T-cell (primary cell): Measurements from ENCODE around the gene USP2. TPM values are rescaled to one million over a fixed set of nuclear protein-coding genes. Genes with fewer than 3 reads are reported as not detected.
A peak's percentile ranks its signal among the peaks of the same experiment; 100 is the strongest.

Experiments used
- ATAC-seq, 4 experiments: fragments of 200-7000 bp in 3 of 4; fragments of 150-1000 bp in 1 of 4; cut with Tn5 transposase; replicated peaks in 1 of 4; 1 replicate in 3 of 4; 2 replicates in 1 of 4; pipeline ENCODE4 v1.10.0; 2021; ENCODE audit warnings: moderate library complexity in 3 of 4, mild to moderate bottlenecking in 2 of 4, moderate number of reproducible peaks in 1 of 4
- CTCF ChIA-PET, 2 donors: fragments of 300-600 bp; sonication (Branson Sonifier 250); formaldehyde crosslinking; loops; one replicate each; lab custom pipeline; 2022; ENCODE audit warnings: antibody characterized with exemption in 2 of 2; lab: Charles Lee
- POLR2A ChIA-PET, 2 donors: fragments of 300-600 bp; sonication (Branson Sonifier 250); formaldehyde crosslinking; loops; one replicate each; lab custom pipeline; 2022; ENCODE audit warnings: antibody characterized with exemption in 2 of 2; lab: Charles Lee
- DNase-seq, 35 experiments: peaks; one replicate each; pipeline versions ENCODE4 v3.0.0 to v3.0.0-alpha.2; 2013 to 2023
- H3K27ac ChIP-seq: one replicate; pipeline ENCODE4 v1.5.1; 2013; ENCODE audit warnings: low read length
- H3K27me3 ChIP-seq, 2 experiments: replicated peaks in 1 of 2; 1 replicate in 1 of 2; 2 replicates in 1 of 2; pipeline versions ENCODE4 v1.6.1 to v1.7.0; 2013; ENCODE audit warnings: low read length in 1 of 2, mixed read lengths in 1 of 2; ENCODE audit not compliant: control insufficient read depth in 2 of 2, insufficient read depth in 2 of 2; ENCODE audit errors: extremely low read depth in 1 of 2
- H3K36me3 ChIP-seq, 2 donors: 1 replicate in 1 of 2; 2 replicates in 1 of 2; pipeline versions ENCODE4 v1.6.1 to v1.7.0; 2013; ENCODE audit warnings: low read length in 1 of 2; ENCODE audit not compliant: control insufficient read depth in 2 of 2, insufficient read depth in 1 of 2; ENCODE audit errors: extremely low read depth in 1 of 2
- H3K4me1 ChIP-seq, 2 experiments: 1 replicate in 1 of 2; 2 replicates in 1 of 2; pipeline versions ENCODE4 v1.6.1 to v1.7.0; 2013; ENCODE audit warnings: low read length in 2 of 2, mixed read lengths in 1 of 2; ENCODE audit not compliant: insufficient read depth in 2 of 2, control insufficient read depth in 1 of 2; ENCODE audit errors: extremely low read depth in 1 of 2
- H3K4me3 ChIP-seq, 2 donors: 1 replicate in 1 of 2; 2 replicates in 1 of 2; pipeline versions ENCODE4 v1.5.1 to v1.7.0; 2013; ENCODE audit warnings: mild to moderate bottlenecking in 2 of 2, low read length in 1 of 2, moderate library complexity in 1 of 2; ENCODE audit not compliant: control insufficient read depth in 1 of 2; ENCODE audit errors: extremely low read depth in 1 of 2
- H3K9me3 ChIP-seq: 2 replicates; pipeline ENCODE4 v1.7.0; 2013
- H3K27ac Mint-ChIP-seq, 2 donors: one replicate each; pipeline ENCODE4 v1.8.0; 2020 to 2021; ENCODE audit warnings: mild to moderate bottlenecking in 2 of 2, mixed read lengths in 2 of 2
- H3K27me3 Mint-ChIP-seq, 2 donors: one replicate each; pipeline ENCODE4 v1.8.0; 2021 to 2022; ENCODE audit warnings: mixed read lengths in 2 of 2
- H3K36me3 Mint-ChIP-seq: one replicate; pipeline ENCODE4 v1.8.0; 2021; ENCODE audit warnings: mixed read lengths
- H3K4me1 Mint-ChIP-seq, 3 donors: one replicate each; pipeline ENCODE4 v1.8.0; 2020 to 2022; ENCODE audit warnings: mixed read lengths in 3 of 3, mild to moderate bottlenecking in 1 of 3
- H3K4me3 Mint-ChIP-seq, 3 donors: one replicate each; pipeline ENCODE4 v1.8.0; 2020 to 2022; ENCODE audit warnings: mild to moderate bottlenecking in 3 of 3, mixed read lengths in 3 of 3, moderate library complexity in 3 of 3
- H3K9me3 Mint-ChIP-seq, 3 donors: one replicate each; pipeline ENCODE4 v1.8.0; 2020 to 2022; ENCODE audit warnings: mixed read lengths in 3 of 3
- WGBS: methylation state at CpG from one replicate; pipeline ENCODE4 v1.1.5; 2013; ENCODE audit warnings: missing lambda C conversion rate; ENCODE audit not compliant: insufficient coverage; 5-methylcytosine and 5-hydroxymethylcytosine counted together
- total RNA-seq, 35 experiments: library from RNA in 6 of 35; stranded (reverse) in 6 of 35; fragments of 120-200 nt in 1 of 35; gene quantifications; one replicate each; pipeline versions ENCODE4 v1.2.1 to v1.2.4 and lab custom pipeline; 2013 to 2026

USP2 gene
- total RNA-seq, 5 donors from 2014 or later (not counting 1 experiment from before 2014, with no cell fraction given): 0.13 to 3.2 (median 0.44) TPM

GRCh38 chr11:119310682-119311052 is 70.8 kb downstream of the USP2 start:
- peaks cover 0 to 16% of the 10 kb centered on the region in 2 donors for H3K27me3 Mint-ChIP-seq
- no peak for DNase-seq
- Histone ChIP-seq H3K4me3 (no peak overlapping the region), H3K27ac (no peak overlapping the region), H3K4me1 (peaks cover 29 to 33% of the 10 kb centered on the region in 2 experiments), H3K27me3 (peaks cover 0 to 26% of the 10 kb centered on the region in 2 experiments), H3K36me3 (peaks cover 4 to 7% of the 10 kb centered on the region in 2 donors), H3K9me3 (no peaks in the 10 kb centered on the region)
- H3K9me3 Mint-ChIP-seq: no peaks in the 10 kb centered on the region
- H3K27ac Mint-ChIP-seq: no peak overlapping the region
- WGBS: 90% methylated on average over 18 of the region's 20 CpGs
- ChIA-PET CTCF (interaction anchor here in 1 of 2 donors (1.2 kb wide), 1 partner anchor 12 kb away, joined by 3 read pairs; no protein-coding TSS in a partner anchor), POLR2A (no interaction called here)
- H3K36me3 Mint-ChIP-seq: no peaks in the 10 kb centered on the region
- ATAC-seq: no peak
- no peak overlapping the region for H3K4me3 Mint-ChIP-seq
- peaks cover 29 to 34% (median 30%) of the 10 kb centered on the region in 3 donors for H3K4me1 Mint-ChIP-seq

DNA sequence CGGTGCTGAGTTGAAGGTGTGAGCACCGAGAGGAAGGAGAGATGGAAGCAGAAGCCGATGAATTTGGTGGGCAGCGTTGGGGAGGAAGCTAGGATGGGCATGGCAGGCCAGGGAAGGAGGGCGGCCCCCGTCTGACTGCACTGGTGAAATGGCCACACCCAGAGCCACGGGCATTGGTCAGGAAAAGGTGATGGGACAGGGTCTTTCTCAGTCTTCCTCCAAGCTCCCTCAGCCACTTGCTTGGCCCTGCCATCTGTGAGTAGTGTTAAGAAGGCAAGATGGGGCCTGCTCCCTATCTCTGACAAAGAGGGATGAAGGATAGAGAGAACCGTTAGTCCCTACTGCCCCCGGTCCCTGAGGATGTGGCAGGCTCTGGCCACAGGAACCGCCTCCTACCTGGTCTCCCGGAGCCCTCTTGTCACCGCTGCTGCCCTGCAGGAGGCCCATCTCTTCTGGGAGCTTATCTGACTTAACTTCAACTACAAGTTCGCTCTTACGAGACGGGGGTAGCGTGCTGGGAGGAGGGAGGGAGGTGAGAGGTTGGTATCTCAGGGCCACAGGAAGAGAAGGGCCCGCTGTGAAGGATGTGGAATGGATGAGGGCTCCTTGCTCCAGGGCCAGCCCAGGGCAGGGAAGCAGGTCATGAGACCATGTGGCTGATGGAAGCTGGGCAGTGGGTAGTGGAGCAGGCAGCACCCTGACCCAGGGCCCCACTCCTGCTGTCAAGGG is 71.4 kb downstream of the USP2 start:
- Mint-ChIP-seq H3K4me1 (peaks cover 30 to 34% (median 31%) of the 10 kb centered on the region in 3 donors), H3K4me3 (no peak overlapping the region), H3K27me3 (peaks cover 0 to 11% of the 10 kb centered on the region in 2 donors), H3K36me3 (no peaks in the 10 kb centered on the region), H3K9me3 (no peaks in the 10 kb centered on the region), H3K27ac (no peak overlapping the region)
- WGBS: 94% methylated on average over 15 of the region's 17 CpGs
- ChIA-PET POLR2A (no interaction called here), CTCF (no interaction called here)
- Histone ChIP-seq H3K4me3 (no peak overlapping the region), H3K27ac (no peak overlapping the region), H3K4me1 (peaks cover 30 to 31% of the 10 kb centered on the region in 2 experiments), H3K36me3 (peaks cover 4 to 7% of the 10 kb centered on the region in 2 donors), H3K27me3 (peaks cover 0 to 20% of the 10 kb centered on the region in 2 experiments), H3K9me3 (no peaks in the 10 kb centered on the region)
- no peak for DNase-seq
- no peak for ATAC-seq

GRCh38 chr11:119309411-119309810 is 72.1 kb downstream of the USP2 start:
- Histone ChIP-seq H3K27me3 (peaks cover 0 to 13% of the 10 kb centered on the region in 2 experiments), H3K4me1 (peaks cover 29 to 30% of the 10 kb centered on the region in 2 experiments), H3K4me3 (no peak overlapping the region), H3K36me3 (peaks cover 4 to 7% of the 10 kb centered on the region in 2 donors), H3K27ac (no peak overlapping the region), H3K9me3 (no peaks in the 10 kb centered on the region)
- H3K27ac Mint-ChIP-seq: no peak overlapping the region
- H3K4me1 Mint-ChIP-seq: peaks cover 30 to 33% (median 31%) of the 10 kb centered on the region in 3 donors
- ChIA-PET CTCF (no interaction called here), POLR2A (no interaction called here)
- 96% methylated on average over 10 of the region's 11 CpGs for WGBS
- H3K4me3 Mint-ChIP-seq: no peak overlapping the region
- no peaks in the 10 kb centered on the region for H3K36me3 Mint-ChIP-seq
- no peak for DNase-seq
- H3K9me3 Mint-ChIP-seq: no peaks in the 10 kb centered on the region
- no peak for ATAC-seq
- H3K27me3 Mint-ChIP-seq: peaks cover 0 to 4% of the 10 kb centered on the region in 2 donors

DNA sequence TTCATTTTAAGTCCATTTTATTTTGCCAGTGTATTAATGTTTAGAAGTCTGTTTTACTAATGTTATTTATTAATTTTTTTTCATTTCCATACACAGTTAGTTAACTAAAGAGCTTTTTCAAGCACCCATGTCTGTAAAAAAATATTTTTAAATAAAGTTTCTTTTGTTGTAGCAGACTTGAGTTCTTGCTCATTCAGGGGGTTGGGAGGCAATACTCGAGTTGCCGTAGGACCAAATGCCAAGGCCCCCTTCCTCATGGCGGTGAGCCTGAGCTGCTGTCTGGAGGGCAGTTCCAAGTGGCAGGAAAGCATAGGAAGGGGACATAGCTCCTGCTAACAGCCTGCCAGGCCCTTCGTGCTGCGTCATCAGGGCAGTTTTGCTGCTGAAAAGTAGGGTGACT is 73.5 kb downstream of the USP2 start:
- 98% methylated on average over 5 of the region's 5 CpGs for WGBS

GRCh38 chr11:119307219-119307618 is 74.3 kb downstream of the USP2 start:
- H3K27me3 Mint-ChIP-seq: no peaks in the 10 kb centered on the region
- WGBS: no CpG with 5 or more reads among the region's 1 CpG
- H3K36me3 Mint-ChIP-seq: peaks cover 19% of the 10 kb centered on the region
- H3K4me1 ChIP-seq: peaks cover 27 to 30% of the 10 kb centered on the region in 2 experiments
- peaks cover 30 to 33% (median 32%) of the 10 kb centered on the region in 3 donors for H3K4me1 Mint-ChIP-seq
- H3K27me3 ChIP-seq: peaks cover 0 to 3% of the 10 kb centered on the region in 2 experiments
- no peaks in the 10 kb centered on the region for H3K9me3 Mint-ChIP-seq
- DNase-seq (no peak), ATAC-seq (no peak)
- H3K9me3 ChIP-seq: no peaks in the 10 kb centered on the region
- CTCF ChIA-PET: interaction anchor here in 1 of 2 donors (1.0 to 2.0 kb wide), 3 partner anchors 8 to 101 kb away, joined by 3 to 6 read pairs (median 4); partner anchors contain the start of gene CBL
- peak overlapping the region; percentile 92 to 95 for H3K27ac Mint-ChIP-seq
- no peak overlapping the region for H3K4me3 Mint-ChIP-seq
- H3K27ac ChIP-seq: peak overlapping the region; percentile 20
- POLR2A ChIA-PET: interaction anchor here (0.5 to 1.0 kb wide), 6 partner anchors 10 to 141 kb away, joined by 3 to 8 read pairs (median 4); no protein-coding TSS in a partner anchor
- peaks cover 9 to 26% of the 10 kb centered on the region in 2 donors for H3K36me3 ChIP-seq
- no peak overlapping the region for H3K4me3 ChIP-seq

More for the DNA sequence above, 73.5 kb downstream of the USP2 start:
- Histone ChIP-seq H3K27me3 (peaks cover 0 to 9% of the 10 kb centered on the region in 2 experiments), H3K9me3 (no peaks in the 10 kb centered on the region), H3K4me1 (peaks cover 27 to 30% of the 10 kb centered on the region in 2 experiments), H3K4me3 (no peak overlapping the region), H3K27ac (no peak overlapping the region), H3K36me3 (peaks cover 9 to 19% of the 10 kb centered on the region in 2 donors)
- ChIA-PET POLR2A (interaction anchor here in 1 of 2 donors (0.6 to 0.7 kb wide), 2 partner anchors 16 to 41 kb away, joined by 4 to 5 read pairs; no protein-coding TSS in a partner anchor), CTCF (interaction anchor here (0.7 to 1.1 kb wide), 4 partner anchors 11 to 30 kb away, joined by 3 read pairs; no protein-coding TSS in a partner anchor)
- H3K36me3 Mint-ChIP-seq: peaks cover 12% of the 10 kb centered on the region
- H3K27ac Mint-ChIP-seq: no peak overlapping the region
- DNase-seq (no peak), ATAC-seq (no peak)
- peaks cover 30 to 33% (median 32%) of the 10 kb centered on the region in 3 donors for H3K4me1 Mint-ChIP-seq
- no peak overlapping the region for H3K4me3 Mint-ChIP-seq
- no peaks in the 10 kb centered on the region for H3K9me3 Mint-ChIP-seq
- no peaks in the 10 kb centered on the region for H3K27me3 Mint-ChIP-seq

DNA sequence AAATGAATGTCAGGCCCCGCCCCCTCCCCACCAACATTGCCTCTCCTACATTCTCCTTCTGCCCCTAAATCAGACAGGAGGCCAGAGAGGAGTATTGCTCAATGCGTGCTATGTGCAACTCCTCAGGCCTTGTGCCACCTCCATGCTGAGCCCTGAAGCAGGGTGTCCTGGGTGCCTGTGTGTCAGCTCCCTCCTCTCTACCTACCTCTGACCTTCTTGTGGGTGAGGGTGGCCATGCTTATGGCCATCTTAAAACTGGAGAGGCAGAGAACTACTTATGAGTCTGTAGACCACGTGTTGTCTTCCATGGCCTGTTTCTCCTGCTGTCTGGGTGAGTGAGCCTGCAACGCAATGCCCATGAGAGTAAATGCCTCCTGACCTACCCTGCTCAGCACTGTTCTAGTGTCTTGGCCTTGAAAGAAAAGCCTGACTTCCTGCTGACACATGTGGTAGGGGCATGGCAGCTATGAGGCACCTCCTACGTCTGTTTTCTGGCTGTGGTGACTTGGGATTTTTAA is 75.1 kb downstream of the USP2 start:
- Mint-ChIP-seq H3K27ac (peak overlapping the region; percentile 92 to 95), H3K4me1 (peaks cover 30 to 33% (median 32%) of the 10 kb centered on the region in 3 donors), H3K4me3 (peak overlapping the region; percentile 10 to 79 (median 44)), H3K27me3 (no peaks in the 10 kb centered on the region), H3K36me3 (peaks cover 25% of the 10 kb centered on the region), H3K9me3 (no peaks in the 10 kb centered on the region)
- peaks cover 9 to 34% of the 10 kb centered on the region in 2 donors for H3K36me3 ChIP-seq
- DNase-seq (peak in 32 of 35 experiments; percentile 27 to 86 (median 61)), ATAC-seq (peak; percentile 89 to 97 (median 92))
- H3K27me3 ChIP-seq: no peaks in the 10 kb centered on the region
- CTCF ChIA-PET: interaction anchor here (0.6 to 2.0 kb wide), 6 partner anchors 9 to 1880 kb away, joined by 3 to 10 read pairs (median 6); partner anchors contain the start of gene CBL (in 1 of the 2)
- 60% methylated on average over 2 of the region's 5 CpGs for WGBS
- H3K4me3 ChIP-seq: peak overlapping the region in 1 of 2 donors; percentile 33
- no peaks in the 10 kb centered on the region for H3K9me3 ChIP-seq
- H3K27ac ChIP-seq: peak overlapping the region; percentile 71
- POLR2A ChIA-PET: interaction anchor here (0.6 to 1.0 kb wide), 4 partner anchors 10 to 32 kb away, joined by 3 to 5 read pairs (median 4); partner anchors contain the start of gene MCAM (in 1 of the 2)
- H3K4me1 ChIP-seq: peaks cover 27 to 30% of the 10 kb centered on the region in 2 experiments
